Ovary (tissue), 9 donors: ENCODE measurements around the gene TENM3. TPM values are rescaled to one million over a fixed set of nuclear protein-coding genes. Genes with fewer than 3 reads are reported as not detected.

Experiments used
- DNase-seq, 5 donors: peaks; one replicate each; pipeline ENCODE4 v3.0.0-alpha.2; 2019 to 2020
- H3K27ac ChIP-seq, 2 donors: fragments of 200-600 bp; one replicate each; pipeline versions ENCODE4 v1.5.1 to v1.8.0; 2019 to 2022
- H3K27me3 ChIP-seq: fragments of 200-600 bp; one replicate; pipeline ENCODE4 v1.8.0; 2022
- H3K36me3 ChIP-seq: fragments of 200-600 bp; sonication (generic); one replicate; pipeline ENCODE4 v1.5.1; 2019
- H3K4me1 ChIP-seq: one replicate; pipeline ENCODE4 v1.8.1; 2013; ENCODE audit warnings: mild to moderate bottlenecking, moderate library complexity; ENCODE audit not compliant: insufficient read depth
- H3K4me3 ChIP-seq: fragments of 200-600 bp; sonication (generic); one replicate; pipeline ENCODE4 v1.5.1; 2017
- H3K9me3 ChIP-seq, 2 donors: fragments of 200-600 bp in 1 of 2; sonication (generic) in 1 of 2; one replicate each; pipeline versions ENCODE4 v1.5.1 to v1.8.1; 2013 to 2019; ENCODE audit warnings: mild to moderate bottlenecking in 1 of 2, moderate library complexity in 1 of 2
- CTCF ChIP-seq, 3 donors: fragments of 450-650 bp in 2 of 3; fragments of 200-600 bp in 1 of 3; IDR thresholded peaks; one replicate each; pipeline versions ENCODE4 v1.5.1 to v1.8.0; 2016 to 2022; ENCODE audit warnings: antibody characterized with exemption in 3 of 3, mild to moderate bottlenecking in 1 of 3
- EP300 ChIP-seq: sonication (generic); formaldehyde crosslinking; IDR thresholded peaks from one replicate; pipeline ENCODE4 v1.6.1; 2017; ENCODE audit warnings: antibody characterized with exemption
- POLR2A ChIP-seq: fragments of 450-650 bp; IDR thresholded peaks from one replicate; pipeline ENCODE4 v1.6.1; 2017; ENCODE audit warnings: antibody characterized with exemption, mild to moderate bottlenecking, moderate library complexity
- WGBS, 3 donors: extraction: QIAGEN DNeasy Blood & Tissue Kit in 1 of 3; methylation state at CpG; one replicate each; pipeline versions ENCODE4 v1.1.5 to v1.1.7; 2013 to 2017; 5-methylcytosine and 5-hydroxymethylcytosine counted together
- intact Hi-C, 4 donors: fragments of 100-400 bp; cut with DNase I; formaldehyde crosslinking; loops; one replicate each; pipeline versions ENCODE4 v1.11.0 to v1.15.1; 2022 to 2023
- polyA plus RNA-seq, 2 donors: library from polyadenylated mRNA; stranded (reverse); fragments of 200-250 nt in 1 of 2; fragments of 350-450 nt in 1 of 2; fragmentation: Illumina TruSeq in 1 of 2; extraction: RNeasy Lipid Tissue Mini Kit (QIAGEN cat#74804) in 1 of 2; gene quantifications; one replicate each; pipeline ENCODE4 v1.2.3, GENCODE V29; 2013 to 2014
- total RNA-seq, 7 donors: library from RNA; depleted of rRNA in 2 of 7; stranded (reverse); fragments of >200 nt in 2 of 7; fragmentation: NEBNext Ultra II Directional in 3 of 7; extraction: Animal tissue kit (Norgen Biotek cat#: 25700) in 3 of 7; gene quantifications; one replicate each; pipeline versions ENCODE4 v1.1.0 to v1.2.4, GENCODE V29; 2016 to 2023
- donor health status: DM: no; HTN: no; CAD: no; lungs with moderate emphysema.
- donor health status: DM: no; HTN: no; CAD: no.
- donor health status: Bipolar disorder and iron deficiency.
- donor health status: DM: yes; HTN: yes; CAD: no.
- donor health status: DM: no; HTN: no; CAD: no.
- donor health status: DM: yes; HTN: yes; CAD: no.

TENM3 gene
- total and polyA plus RNA-seq, 9 donors = 0.82 to 16.1 (median 5.7) TPM

DNA sequence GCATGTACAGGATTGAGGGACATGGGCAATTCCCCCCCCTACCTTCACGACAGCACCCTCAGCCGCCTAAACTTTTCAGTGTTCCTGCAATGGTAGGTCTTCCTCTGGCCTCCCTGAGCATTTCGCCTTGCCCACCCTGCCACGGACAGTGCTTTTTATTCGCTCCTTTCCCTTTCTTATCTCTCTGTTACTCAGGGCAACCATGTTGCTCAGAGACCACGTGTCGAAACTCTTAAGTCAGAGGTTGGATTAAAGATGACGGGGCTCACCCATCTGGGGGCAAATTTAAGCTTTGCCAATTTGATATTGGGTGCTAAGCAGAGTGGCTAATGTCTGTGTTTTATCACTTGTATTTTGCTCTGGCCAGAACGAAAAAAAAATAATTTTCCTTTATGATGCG is 20.4 kb downstream of the TENM3 start:
- Histone ChIP-seq H3K4me3 (no peak overlapping the region), H3K36me3 (no peaks in the 10 kb centered on the region), H3K27me3 (no peaks in the 10 kb centered on the region), H3K27ac (no peak overlapping the region), H3K4me1 (no peaks in the 10 kb centered on the region), H3K9me3 (no peaks in the 10 kb centered on the region)
- no peak for DNase-seq
- 82 to 86% (median 86%) methylated on average over 10 of the region's 10 CpGs for whole genome bisulfite sequencing, 3 donors
- no peak for TF ChIP-seq CTCF (IDR thresholded peaks at IDR 0.05)
- no peak for TF ChIP-seq EP300
- no peak for TF ChIP-seq POLR2A
- intact Hi-C loops = no loop called here

DNA sequence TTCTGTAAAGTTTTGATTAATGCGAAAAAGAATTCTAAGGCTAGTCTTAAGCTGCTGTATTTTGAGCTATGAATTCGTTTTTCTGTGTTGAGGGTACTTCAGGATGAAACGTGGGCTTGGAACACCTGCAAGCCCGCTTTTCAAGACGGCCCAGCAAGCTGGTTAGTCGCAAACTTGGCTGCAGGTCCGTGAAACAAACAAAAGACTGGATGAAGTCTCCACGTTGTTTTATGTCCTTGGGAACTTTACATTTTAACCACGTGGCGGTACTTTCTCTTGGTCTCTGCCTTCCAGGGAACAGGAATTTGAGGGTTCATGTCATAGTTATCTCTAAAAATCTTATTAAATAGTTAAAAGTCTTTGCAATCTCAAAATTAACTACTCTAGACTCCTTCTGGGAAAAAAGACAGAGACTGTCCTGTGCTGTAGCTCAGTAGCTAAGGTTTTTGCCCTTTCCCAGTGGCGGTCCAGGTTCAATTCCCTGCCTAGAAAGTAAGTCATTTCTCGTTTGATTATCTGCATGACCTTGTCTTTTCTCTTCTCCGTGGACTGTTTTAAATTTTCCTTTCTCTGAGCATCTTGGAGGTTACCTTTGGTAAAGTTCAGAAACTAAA is 21.0 kb downstream of the TENM3 start:
- no peak for TF ChIP-seq EP300
- TF ChIP-seq CTCF (IDR thresholded peaks at IDR 0.05) = no peak
- no peak for TF ChIP-seq POLR2A
- Histone ChIP-seq H3K4me3 (no peak overlapping the region), H3K4me1 (no peaks in the 10 kb centered on the region), H3K27me3 (no peaks in the 10 kb centered on the region), H3K36me3 (no peaks in the 10 kb centered on the region), H3K27ac (no peak overlapping the region), H3K9me3 (no peaks in the 10 kb centered on the region)
- intact Hi-C loops = no loop called here
- DNase-seq = no peak
- WGBS, 3 donors = 63 to 70% (median 69%) methylated on average over 13 of the region's 13 CpGs

- H3K4me3 ChIP-seq = no peak overlapping the region
- 63 to 65% (median 64%) methylated on average over 3 of the region's 3 CpGs for WGBS, 3 donors
- H3K36me3 ChIP-seq = no peaks in the 10 kb centered on the region
- no peak for TF ChIP-seq POLR2A
- TF ChIP-seq CTCF (IDR thresholded peaks at IDR 0.05) = no peak
- no peak for TF ChIP-seq EP300
- no peaks in the 10 kb centered on the region for H3K9me3 ChIP-seq
- no peaks in the 10 kb centered on the region for H3K4me1 ChIP-seq
- no peaks in the 10 kb centered on the region for H3K27me3 ChIP-seq
- DNase-seq = no peak
- H3K27ac ChIP-seq = no peak overlapping the region
- intact Hi-C loops = no loop called here
Measured at GRCh38 chr4:182265881-182266280, 22.7 kb downstream of the TENM3 start.

DNA sequence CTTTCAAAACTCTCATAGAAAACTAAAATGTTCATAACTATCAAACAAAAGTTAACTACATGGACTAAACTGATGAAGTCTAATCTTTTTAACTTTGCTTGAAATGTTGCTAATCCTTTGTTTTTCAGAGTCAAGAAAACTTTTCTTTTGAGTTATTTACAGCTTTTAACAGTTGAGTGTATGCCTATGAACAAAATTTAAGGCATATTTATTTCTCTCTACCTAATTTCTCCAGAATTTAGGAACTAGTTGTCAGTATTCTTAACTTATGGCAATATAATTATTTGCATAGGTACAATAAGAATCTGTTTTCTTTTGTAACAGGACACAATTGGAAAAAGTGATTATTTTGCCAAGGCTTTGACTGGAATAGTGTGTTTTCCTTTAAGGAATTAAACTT is 23.8 kb downstream of the TENM3 start:
- intact Hi-C loops = no loop called here
- no peak for DNase-seq

More for the DNA sequence above, 23.8 kb downstream of the TENM3 start:
- no peak overlapping the region for H3K4me3 ChIP-seq
- no peaks in the 10 kb centered on the region for H3K4me1 ChIP-seq
- H3K27me3 ChIP-seq = no peaks in the 10 kb centered on the region
- no peak for TF ChIP-seq POLR2A
- no peak for TF ChIP-seq CTCF (IDR thresholded peaks at IDR 0.05)
- no peak for TF ChIP-seq EP300
- H3K36me3 ChIP-seq = no peaks in the 10 kb centered on the region
- H3K9me3 ChIP-seq = no peaks in the 10 kb centered on the region
- no peak overlapping the region for H3K27ac ChIP-seq
